Panc1 (cell line): ENCODE measurements around the gene DIAPH1. TPM values are rescaled to one million over a fixed set of nuclear protein-coding genes. Genes with fewer than 3 reads are reported as not detected.

Experiments used
- ATAC-seq: fragments of 200-7000 bp; cut with Tn5 transposase; 2 replicates; pipeline ENCODE4 v1.9.1; 2020; ENCODE audit warnings: mild to moderate bottlenecking, moderate library complexity
- BruUV-seq: library from RNA; stranded (reverse); fragments of 400-500 nt; replicated peaks from 2 replicates; lab custom pipeline; 2021; lab: Mats Ljungman, UMichigan
- CTCF ChIA-PET: fragments of 300-600 bp; sonication (Branson Sonifier 250); formaldehyde crosslinking; loops from one replicate; lab custom pipeline; 2022; ENCODE audit warnings: antibody characterized with exemption; lab: Charles Lee
- POLR2A ChIA-PET: fragments of 300-600 bp; sonication (Branson Sonifier 250); formaldehyde crosslinking; loops from one replicate; lab custom pipeline; 2022; ENCODE audit warnings: antibody characterized with exemption; lab: Charles Lee
- DNase-seq: peaks from one replicate; pipeline ENCODE4 v3.0.0-alpha.2; 2010; ENCODE audit warnings: low read depth, low spot score
- H3K27ac ChIP-seq: 2 replicates; pipeline ENCODE4 v1.5.1; 2011; ENCODE audit warnings: mild to moderate bottlenecking, low read length, inconsistent platforms
- H3K27me3 ChIP-seq: fragments of 200-500 bp; sonication (Bioruptor generic); 2 replicates; pipeline ENCODE4 v1.6.0; 2014; ENCODE audit warnings: low read length, inconsistent platforms; ENCODE audit not compliant: control insufficient read depth, insufficient read depth
- H3K36me3 ChIP-seq: fragments of 200-500 bp; sonication (Bioruptor generic); 2 replicates; pipeline ENCODE4 v1.5.1; 2014; ENCODE audit warnings: inconsistent platforms, mild to moderate bottlenecking, low read length, moderate library complexity; ENCODE audit not compliant: control insufficient read depth, insufficient read depth
- H3K4me1 ChIP-seq: 2 replicates; pipeline ENCODE4 v1.5.1; 2011; ENCODE audit warnings: inconsistent platforms, mild to moderate bottlenecking, low read length, moderate library complexity; ENCODE audit not compliant: control insufficient read depth, insufficient read depth
- H3K4me3 ChIP-seq, 2 experiments: 2 replicates each; pipeline ENCODE4 v1.5.1; 2011 to 2012; ENCODE audit warnings: low read depth in 2 of 2, low read length in 2 of 2, mild to moderate bottlenecking in 2 of 2, inconsistent platforms in 1 of 2, moderate library complexity in 1 of 2
- H3K9me3 ChIP-seq: fragments of 200-500 bp; sonication (Bioruptor generic); 2 replicates; pipeline ENCODE4 v1.5.1; 2014; ENCODE audit warnings: low read depth, mild to moderate bottlenecking, inconsistent platforms, low read length, moderate library complexity; ENCODE audit not compliant: control insufficient read depth, insufficient read depth
- POLR2AphosphoS5 ChIP-seq: IDR thresholded peaks from 2 replicates; pipeline ENCODE4 v1.6.1; 2012; ENCODE audit warnings: mild to moderate bottlenecking, low read depth, low read length, moderate library complexity
- SIN3A ChIP-seq: IDR thresholded peaks from 2 replicates; pipeline ENCODE4 v1.6.1; 2012; ENCODE audit warnings: low read depth, mild to moderate bottlenecking, low read length, moderate library complexity, borderline replicate concordance; ENCODE audit not compliant: insufficient read depth
- TCF7L2 ChIP-seq: IDR thresholded peaks from 2 replicates; pipeline ENCODE4 v1.6.1; 2011; ENCODE audit warnings: mild to moderate bottlenecking, low read depth, low read length, inconsistent platforms
- in situ Hi-C: cut with HindIII; loops from 2 replicates; pipeline ENCODE4 v1.10.0; 2016; ENCODE audit warnings: low sequenced_read_pairs, low pct_unique_long_range_greater_than_20kb
- intact Hi-C: fragments of 100-400 bp; cut with micrococcal nuclease; formaldehyde crosslinking; loops from one replicate; pipeline ENCODE4 v1.10.0; 2022; ENCODE audit not compliant: unreplicated experiment
- total RNA-seq: library from RNA; stranded (reverse); gene quantifications from one replicate; pipeline ENCODE4 v1.2.1, GENCODE V29; 2021; ENCODE audit not compliant: unreplicated experiment
- TF ChIP-seq, protein P1 (sequence below): fragments of 450-650 bp; IDR thresholded peaks from 2 replicates; pipeline ENCODE4 v1.5.1; 2017; ENCODE audit warnings: mild to moderate bottlenecking
- TF ChIP-seq, protein P2 (sequence below), 2 experiments: IDR thresholded peaks; 2 replicates each; pipeline ENCODE4 v1.6.1; 2011 to 2012; ENCODE audit warnings: low read depth in 2 of 2, control low read depth in 1 of 2, low read length in 1 of 2, mild to moderate bottlenecking in 1 of 2, moderate library complexity in 1 of 2; ENCODE audit not compliant: insufficient read depth in 1 of 2

The DIAPH1 gene
- total RNA-seq, 1 experiment from 2014 or later: 155 TPM

DNA sequence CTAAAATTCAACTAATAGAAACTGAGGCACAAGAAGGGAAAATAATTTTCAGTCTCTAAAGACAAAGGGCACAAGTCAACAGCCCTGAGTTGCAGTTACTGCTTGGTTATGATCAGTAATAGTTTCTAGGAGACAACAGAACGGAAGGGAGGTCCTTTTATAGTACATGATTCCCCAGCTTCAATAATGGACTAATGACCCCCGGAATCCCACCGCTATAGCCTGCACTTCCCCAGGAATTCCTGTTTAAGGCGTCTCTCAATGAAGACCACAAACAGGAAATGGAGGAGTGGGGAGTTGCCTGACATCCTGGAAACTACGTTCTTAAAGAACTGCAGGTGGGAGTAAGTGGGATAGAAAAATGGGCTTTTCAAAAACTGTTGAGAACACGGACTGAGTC lies 60.6 kb downstream of the DIAPH1 start:
- intact Hi-C loops: loop anchor here (2.0 to 5.0 kb wide), 2 partner anchors 145 to 351 kb away; partner anchors contain the start of genes PCDHB12 and PCDHGA10
- no peak for DNase-seq

DNA sequence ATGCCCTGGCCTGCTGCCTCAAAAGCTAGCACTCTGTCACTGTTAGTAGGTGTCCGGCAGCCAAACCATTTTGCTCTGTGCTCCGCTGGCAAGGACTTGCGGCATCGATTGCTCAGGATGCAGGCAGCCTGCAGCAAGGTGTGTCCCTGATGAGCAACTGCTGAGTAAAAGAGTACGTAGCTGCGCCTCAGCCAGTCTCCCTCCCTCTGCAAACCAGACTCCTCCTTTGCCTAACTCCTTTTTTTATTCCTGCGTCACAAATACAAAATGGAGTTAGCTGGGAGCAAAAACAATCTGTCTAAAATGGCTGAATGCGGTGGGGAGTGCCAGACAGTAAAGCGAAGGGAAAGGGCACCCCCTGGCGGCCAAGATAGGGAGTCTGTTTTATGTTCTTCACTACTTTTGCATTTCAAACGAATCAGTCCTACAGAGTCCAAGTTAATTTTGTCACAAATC lies 61.1 kb downstream of the DIAPH1 start:
- no TSS peak for BruUV-seq
- ATAC-seq: peak; percentile 92
- POLR2A ChIA-PET: interaction anchor here (0.6 to 0.7 kb wide), 2 partner anchors 24 to 334 kb away, joined by 3 to 15 read pairs; no protein-coding TSS in a partner anchor
- in situ Hi-C loops: no loop called here
- Histone ChIP-seq H3K4me3 (peak overlapping the region; percentile 26 to 54), H3K4me1 (peaks cover 17% of the 10 kb centered on the region), H3K27ac (peak overlapping the region; percentile 84), H3K9me3 (no peaks in the 10 kb centered on the region), H3K27me3 (no peaks in the 10 kb centered on the region), H3K36me3 (peaks cover 11% of the 10 kb centered on the region)
- TF ChIP-seq, protein P1, sequence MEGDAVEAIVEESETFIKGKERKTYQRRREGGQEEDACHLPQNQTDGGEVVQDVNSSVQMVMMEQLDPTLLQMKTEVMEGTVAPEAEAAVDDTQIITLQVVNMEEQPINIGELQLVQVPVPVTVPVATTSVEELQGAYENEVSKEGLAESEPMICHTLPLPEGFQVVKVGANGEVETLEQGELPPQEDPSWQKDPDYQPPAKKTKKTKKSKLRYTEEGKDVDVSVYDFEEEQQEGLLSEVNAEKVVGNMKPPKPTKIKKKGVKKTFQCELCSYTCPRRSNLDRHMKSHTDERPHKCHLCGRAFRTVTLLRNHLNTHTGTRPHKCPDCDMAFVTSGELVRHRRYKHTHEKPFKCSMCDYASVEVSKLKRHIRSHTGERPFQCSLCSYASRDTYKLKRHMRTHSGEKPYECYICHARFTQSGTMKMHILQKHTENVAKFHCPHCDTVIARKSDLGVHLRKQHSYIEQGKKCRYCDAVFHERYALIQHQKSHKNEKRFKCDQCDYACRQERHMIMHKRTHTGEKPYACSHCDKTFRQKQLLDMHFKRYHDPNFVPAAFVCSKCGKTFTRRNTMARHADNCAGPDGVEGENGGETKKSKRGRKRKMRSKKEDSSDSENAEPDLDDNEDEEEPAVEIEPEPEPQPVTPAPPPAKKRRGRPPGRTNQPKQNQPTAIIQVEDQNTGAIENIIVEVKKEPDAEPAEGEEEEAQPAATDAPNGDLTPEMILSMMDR: peak; percentile 92
- TF ChIP-seq, protein P2, sequence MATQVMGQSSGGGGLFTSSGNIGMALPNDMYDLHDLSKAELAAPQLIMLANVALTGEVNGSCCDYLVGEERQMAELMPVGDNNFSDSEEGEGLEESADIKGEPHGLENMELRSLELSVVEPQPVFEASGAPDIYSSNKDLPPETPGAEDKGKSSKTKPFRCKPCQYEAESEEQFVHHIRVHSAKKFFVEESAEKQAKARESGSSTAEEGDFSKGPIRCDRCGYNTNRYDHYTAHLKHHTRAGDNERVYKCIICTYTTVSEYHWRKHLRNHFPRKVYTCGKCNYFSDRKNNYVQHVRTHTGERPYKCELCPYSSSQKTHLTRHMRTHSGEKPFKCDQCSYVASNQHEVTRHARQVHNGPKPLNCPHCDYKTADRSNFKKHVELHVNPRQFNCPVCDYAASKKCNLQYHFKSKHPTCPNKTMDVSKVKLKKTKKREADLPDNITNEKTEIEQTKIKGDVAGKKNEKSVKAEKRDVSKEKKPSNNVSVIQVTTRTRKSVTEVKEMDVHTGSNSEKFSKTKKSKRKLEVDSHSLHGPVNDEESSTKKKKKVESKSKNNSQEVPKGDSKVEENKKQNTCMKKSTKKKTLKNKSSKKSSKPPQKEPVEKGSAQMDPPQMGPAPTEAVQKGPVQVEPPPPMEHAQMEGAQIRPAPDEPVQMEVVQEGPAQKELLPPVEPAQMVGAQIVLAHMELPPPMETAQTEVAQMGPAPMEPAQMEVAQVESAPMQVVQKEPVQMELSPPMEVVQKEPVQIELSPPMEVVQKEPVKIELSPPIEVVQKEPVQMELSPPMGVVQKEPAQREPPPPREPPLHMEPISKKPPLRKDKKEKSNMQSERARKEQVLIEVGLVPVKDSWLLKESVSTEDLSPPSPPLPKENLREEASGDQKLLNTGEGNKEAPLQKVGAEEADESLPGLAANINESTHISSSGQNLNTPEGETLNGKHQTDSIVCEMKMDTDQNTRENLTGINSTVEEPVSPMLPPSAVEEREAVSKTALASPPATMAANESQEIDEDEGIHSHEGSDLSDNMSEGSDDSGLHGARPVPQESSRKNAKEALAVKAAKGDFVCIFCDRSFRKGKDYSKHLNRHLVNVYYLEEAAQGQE (IDR thresholded peaks at IDR 0.05; ENCODE audit: insufficient read depth in 1 of 2, low read depth in 2 of 2, low read length in 1 of 2): no peak
- TF ChIP-seq SIN3A (no peak), TCF7L2 (no peak), POLR2AphosphoS5 (no peak)
- CTCF ChIA-PET: interaction anchor here (0.6 to 1.7 kb wide), 8 partner anchors 24 to 353 kb away, joined by 3 to 12 read pairs (median 6); partner anchors contain the start of genes PCDHB14, PCDHGA10, PCDHGA11 and PCDHGB7
- peak; percentile 82 for DNase-seq
- intact Hi-C loops: loop anchor here (2.0 to 5.0 kb wide), 2 partner anchors 145 to 350 kb away; partner anchors contain the start of genes PCDHB12 and PCDHGA10

More for the DNA sequence above, 60.6 kb downstream of the DIAPH1 start:
- POLR2A ChIA-PET: interaction anchor here (0.7 kb wide), 1 partner anchor 335 kb away, joined by 3 read pairs; no protein-coding TSS in a partner anchor
- Histone ChIP-seq H3K9me3 (no peaks in the 10 kb centered on the region), H3K36me3 (peaks cover 11% of the 10 kb centered on the region), H3K4me3 (peak overlapping the region in 1 of 2 experiments; percentile 54; a peak in 1 of 4 replicates), H3K27me3 (no peaks in the 10 kb centered on the region), H3K4me1 (peaks cover 17% of the 10 kb centered on the region), H3K27ac (peak overlapping the region; percentile 84)
- in situ Hi-C loops: no loop called here
- ATAC-seq: peak; percentile 13; the same call in 1 of the 2 replicates
- no TSS peak for BruUV-seq
- CTCF ChIA-PET: interaction anchor here (0.6 to 1.7 kb wide), 7 partner anchors 24 to 353 kb away, joined by 3 to 12 read pairs (median 6); partner anchors contain the start of genes PCDHB14, PCDHGA10, PCDHGA11 and PCDHGB7
- TF ChIP-seq, protein P2 (IDR thresholded peaks at IDR 0.05; ENCODE audit: insufficient read depth in 1 of 2, low read depth in 2 of 2, low read length in 1 of 2): no peak
- TF ChIP-seq TCF7L2 (no peak), SIN3A (no peak), POLR2AphosphoS5 (no peak)
- TF ChIP-seq, protein P1: peak; percentile 63
